ELR (cell line): ENCODE data around the gene ECE2.
A peak's percentile ranks its signal among the peaks of the same experiment; 100 is the strongest.

Source experiments
- DNase-seq: peaks from one replicate; pipeline ENCODE4 v3.0.0-alpha.2; 2015; ENCODE audit warnings: low read depth

The ECE2 gene

DNA sequence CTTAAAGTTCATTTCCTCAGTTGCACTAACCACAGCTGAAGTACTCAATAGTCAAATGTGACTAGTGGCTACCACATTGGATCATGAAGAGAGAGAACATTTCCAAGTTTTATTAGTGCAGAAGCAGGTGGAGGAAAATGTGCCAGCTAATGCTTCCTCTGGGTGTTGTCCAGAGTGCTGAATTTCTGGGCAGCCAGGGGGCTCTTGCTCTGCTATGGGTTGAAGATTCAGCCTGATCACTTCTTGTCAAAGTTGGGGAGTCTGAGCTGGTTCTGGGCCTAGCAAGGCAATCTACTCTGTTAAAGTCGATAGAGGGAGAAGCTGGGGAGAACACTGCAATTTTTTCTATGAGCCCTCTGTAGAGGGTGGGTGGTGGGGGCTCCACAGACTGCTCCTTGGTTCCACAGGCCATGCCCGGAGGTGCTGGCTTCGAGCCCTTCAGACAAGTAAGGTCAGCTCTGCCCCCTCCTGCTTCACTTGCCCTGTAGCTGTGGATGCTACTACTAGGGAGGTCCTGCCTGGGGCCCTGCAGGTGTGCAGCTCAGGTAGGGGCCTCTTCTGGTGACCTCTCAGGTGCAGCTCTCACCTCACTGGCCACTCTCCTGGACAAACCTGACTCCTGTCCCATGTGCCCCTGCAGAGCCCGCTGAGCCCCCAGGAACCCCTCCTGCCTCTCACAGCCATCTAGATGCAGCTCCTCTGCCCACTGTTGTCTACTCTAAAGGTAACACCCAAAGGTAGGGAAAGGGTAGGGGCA, 35.3 kb upstream of the ECE2 start:
- DNase-seq, result peak; percentile 52

DNA sequence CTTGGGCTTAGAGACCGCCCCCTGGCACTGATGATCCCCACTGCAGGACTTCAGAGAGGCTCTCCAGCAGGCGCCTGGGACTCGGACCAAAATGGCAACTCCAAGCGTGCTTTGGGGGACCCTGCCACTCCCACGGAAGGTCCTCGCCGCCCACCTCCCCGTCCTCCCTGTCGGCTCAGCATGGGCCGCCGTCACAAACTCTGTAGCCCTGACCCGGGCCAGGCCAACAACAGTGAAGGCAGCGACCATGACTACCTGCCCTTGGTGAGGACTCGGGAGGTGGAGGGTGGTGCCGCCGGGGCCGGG, 34.7 kb upstream of the ECE2 start:
- DNase-seq, result no peak

DNA sequence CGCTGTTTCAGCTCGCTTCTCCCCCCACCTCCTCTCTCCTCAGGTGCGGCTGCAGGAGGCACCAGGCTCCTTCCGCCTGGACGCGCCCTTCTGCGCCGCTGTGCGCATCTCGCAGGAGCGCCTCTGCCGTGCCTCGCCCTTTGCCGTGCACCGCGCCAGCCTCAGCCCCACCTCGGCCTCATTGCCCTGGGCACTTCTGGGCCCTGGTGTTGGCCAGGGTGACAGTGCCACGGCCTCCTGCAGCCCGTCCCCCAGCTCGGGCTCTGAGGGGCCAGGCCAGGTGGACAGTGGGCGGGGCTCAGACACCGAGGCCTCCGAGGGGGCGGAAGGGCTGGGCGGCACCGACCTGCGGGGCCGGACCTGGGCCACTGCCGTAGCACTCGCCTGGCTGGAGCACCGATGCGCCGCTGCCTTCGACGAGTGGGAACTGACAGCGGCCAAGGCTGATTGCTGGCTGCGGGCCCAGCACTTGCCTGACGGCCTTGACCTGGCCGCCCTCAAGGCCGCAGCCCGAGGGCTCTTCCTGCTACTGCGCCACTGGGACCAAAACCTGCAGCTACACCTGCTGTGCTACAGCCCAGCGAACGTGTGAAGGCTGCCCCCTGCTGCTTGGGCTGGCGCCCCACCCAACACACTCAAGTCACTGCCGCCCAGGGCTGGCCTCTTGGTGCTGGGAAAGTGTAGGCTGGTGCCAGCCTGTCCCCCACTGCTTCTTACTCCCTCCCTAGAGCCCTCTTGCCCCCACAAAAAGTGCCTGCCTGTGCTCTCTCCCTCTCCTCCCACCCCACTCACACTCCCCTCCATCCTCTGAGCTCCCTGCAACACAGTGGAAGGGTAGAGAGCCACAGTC, 34.1 kb upstream of the ECE2 start:
- DNase-seq, result peak; percentile 43

DNA sequence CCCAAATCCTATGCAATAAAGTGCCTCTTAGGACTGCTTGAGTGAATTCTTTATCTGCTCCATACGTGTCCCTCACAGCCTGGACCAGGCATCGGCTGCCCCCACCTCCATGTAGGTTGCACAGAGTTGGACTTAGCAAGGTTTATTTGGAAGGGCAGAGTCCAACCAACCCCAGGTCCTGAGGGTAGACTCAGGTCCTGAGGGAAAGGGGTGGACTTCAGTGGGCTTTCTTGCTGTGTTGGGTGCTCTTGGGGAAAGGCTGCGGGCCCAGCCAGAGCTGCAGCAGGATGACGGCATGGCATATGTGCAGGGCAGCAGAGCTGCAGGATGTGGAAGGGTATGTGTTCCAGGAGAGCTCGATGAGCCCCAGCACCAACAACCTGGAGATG, 33.5 kb upstream of the ECE2 start:
- DNase-seq, result no peak

DNA sequence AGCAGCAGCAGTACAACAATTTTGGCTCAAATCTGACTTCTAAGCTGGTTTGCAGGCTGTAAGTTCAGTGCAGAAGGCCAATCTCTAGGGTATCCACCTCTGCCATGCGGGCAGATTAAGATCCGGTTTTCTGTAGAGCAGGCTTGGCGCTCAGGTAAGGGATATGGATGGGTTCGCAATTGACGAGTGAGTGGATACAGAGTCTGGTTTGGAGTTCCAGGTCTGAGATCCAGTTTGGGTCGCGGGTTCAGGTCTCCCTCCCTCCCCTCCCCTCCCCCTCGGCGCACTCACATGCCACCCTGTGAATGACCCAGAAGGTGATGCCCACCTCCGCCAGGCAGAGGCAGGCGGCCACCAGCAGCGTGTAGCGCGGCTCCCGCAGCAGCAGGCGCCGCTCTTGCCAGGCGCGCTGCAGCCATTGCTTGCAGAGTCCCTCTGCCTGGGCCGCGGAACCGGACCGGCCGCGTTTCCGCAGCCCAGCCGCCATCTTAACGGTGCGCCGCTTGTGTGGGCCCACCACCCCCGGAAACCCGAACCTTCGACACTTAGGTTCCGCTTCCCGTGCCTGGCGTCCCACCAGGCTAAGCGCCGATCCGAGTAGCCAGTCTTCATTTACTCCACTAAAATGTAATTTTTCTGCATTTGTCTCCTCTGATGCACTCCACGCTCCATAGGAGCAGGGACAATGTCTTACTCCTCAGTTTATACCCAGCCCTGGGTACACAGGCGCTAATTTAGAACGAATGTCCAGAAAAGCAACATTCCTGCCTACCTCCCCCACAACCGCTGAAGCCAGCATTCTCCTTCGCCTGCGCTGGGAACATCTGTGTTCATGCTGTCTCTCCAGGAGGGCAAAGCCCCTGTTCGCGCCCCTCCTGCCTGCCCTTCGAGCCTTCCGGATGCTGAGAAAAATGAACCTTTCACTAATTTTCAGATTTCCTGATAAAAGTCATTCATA, 27.1 kb upstream of the ECE2 start, which contains the start of gene ALG3:
TSS of gene ALG3 (minus strand) at position 509 of the 958 bp plus-strand sequence. CDS start at position 487, 22 bp downstream.
- DNase-seq, result peak; percentile 94

DNA sequence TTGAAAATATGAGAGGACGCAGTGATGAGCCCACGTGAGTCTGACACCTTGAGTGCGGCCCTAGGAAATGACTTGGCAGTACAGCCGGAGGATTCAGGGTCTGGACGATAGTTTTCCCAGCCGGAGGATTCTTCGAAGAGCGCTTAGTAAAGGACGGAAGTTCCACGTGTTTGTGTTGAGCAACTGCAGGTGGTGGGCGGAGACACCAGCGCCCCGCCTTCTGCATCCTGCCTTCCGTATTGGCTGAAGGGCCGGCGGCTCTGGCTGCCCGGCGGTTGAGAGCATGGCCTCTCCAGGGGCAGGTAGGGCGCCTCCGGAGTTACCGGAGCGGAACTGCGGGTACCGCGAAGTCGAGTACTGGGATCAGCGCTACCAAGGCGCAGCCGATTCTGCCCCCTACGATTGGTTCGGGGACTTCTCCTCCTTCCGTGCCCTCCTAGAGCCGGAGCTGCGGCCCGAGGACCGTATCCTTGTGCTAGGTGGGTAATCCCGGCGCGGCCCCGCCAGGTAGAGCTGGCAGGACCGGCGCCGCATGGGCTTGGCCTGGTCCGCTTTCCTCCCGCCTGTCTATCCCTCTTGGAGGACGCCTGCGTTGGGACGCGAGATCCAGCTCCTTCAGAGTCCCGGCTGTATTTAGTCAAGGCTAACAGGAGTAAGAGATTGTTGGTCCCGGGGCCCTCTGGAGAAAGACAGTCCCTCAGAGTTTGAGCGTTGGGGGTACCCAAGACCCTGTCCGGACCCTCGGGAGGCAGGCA, 26.2 kb upstream of the ECE2 start, which contains the start of gene EEF1AKMT4:
TSS of gene EEF1AKMT4 (plus strand) at position 261 of the 755 bp plus-strand sequence. CDS start at position 284, 23 bp downstream.
- peak; percentile 99 for DNase-seq

DNA sequence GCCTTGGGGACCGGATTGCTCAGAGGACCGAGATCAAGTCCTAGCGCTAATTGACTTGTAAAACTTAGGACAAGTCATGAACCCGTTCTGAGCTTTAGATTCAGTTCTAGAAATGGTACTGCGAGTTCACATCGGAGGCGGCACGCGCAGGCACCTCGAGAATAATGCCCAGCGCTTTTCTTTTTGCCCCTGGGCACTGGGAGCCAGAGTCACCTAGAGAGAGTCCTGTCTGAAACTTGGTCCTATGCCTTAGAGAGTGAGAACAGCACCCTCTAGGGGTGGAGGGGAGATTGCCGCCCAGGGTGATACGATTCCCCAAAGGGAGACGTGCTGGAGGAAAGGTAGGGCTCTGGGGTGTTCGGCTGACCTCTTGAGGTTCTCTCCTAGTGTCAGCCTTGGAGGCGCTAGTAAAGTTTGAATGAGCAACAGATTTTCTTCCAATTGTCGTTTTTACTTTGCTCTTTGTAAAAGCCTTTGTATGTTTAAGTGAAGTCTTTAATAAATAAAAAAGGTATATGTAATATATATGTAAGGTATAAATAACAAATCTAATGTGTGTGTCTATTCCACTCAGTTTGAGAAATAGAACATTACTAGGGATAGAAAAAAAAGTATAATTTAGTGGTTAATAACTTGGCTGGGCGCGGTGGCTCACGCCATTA, 25.5 kb upstream of the ECE2 start:
- peak; percentile 93 for DNase-seq

DNA sequence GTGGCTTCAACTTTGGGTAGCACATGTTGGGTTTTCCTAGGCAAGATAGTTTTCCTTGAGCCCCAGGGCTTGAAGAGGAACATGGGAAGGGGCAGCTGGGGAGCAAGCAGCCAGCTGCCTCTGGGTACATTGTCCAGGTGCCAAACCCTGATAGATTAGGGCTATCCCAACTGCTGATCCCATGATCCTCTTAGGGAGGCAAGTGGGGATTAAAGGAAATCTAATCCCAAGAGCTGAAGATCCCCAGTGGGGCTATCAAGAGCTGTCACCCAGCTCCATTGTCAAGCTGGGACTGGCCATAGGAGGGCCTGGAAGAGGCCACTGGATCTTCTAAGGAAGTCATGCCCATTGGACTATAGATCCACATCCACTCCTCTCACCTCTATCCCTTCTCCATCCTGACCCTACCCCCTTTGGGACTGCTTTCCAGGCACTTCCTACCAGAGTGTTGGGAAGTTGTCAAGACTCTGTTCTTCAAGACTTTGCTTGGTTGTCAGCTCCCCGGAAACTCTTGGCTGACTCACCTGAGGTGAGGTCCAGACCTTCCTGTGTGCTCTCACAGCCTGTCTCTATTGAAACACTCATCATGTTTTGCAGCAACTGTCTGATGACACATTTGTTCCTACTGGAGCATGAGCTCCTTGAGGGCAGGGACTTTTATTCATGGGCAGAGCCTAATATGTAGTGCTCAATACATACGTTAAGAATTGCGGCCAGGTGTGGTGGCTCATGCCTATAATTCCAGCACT, 20.4 kb upstream of the ECE2 start:
- DNase-seq, result peak; percentile 46

DNA sequence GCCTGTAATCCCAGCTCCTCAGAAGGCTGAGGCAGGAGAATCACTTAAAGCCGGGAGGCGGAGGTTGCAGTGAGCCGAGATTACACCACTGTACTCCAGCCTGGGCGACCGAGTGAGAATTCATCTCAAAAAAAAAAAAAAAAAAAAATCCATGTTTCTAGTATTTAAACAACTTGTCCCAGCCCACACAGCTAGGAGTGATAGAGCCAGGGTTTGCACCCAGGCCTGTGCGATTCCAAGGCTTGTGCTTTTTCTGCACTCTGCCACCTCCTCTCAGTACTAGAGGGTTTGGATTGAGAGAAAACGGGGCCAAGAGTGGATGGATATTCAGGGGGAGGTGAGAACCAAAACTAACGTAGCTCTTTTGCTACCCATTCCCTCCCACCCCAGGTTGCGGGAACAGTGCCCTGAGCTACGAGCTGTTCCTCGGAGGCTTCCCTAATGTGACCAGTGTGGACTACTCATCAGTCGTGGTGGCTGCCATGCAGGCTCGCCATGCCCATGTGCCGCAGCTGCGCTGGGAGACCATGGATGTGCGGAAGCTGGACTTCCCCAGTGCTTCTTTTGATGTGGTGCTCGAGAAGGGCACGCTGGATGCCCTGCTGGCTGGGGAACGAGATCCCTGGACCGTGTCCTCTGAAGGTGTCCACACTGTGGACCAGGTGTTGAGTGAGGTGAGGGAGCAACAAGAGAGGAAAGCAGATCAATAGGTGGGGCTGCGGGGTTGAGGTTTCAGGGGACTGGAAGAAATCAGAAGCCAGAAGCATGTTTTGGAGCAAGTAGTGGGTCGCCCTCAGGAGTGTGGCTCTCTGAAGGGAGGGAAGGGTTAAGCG, 18.5 kb upstream of the ECE2 start:
- no peak for DNase-seq

DNA sequence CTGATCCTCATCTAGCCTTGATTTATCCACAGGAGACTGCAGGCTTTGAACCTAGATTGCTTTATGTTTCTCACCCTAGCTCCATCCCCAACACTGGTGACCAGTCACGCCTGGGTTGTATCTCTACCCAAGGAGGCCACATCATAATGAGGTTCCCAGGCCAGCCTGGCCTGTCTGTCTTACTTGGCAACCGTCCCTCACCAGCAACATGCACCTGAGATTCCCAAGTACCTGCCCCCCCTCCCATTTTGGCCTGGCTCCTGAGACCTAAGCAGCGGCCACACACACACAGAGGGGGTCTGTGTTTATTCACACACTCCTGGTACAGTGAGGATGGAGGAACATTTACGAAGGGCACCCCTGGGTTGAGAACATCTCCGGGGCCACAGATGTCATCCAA, 16.9 kb upstream of the ECE2 start:
- no peak for DNase-seq

DNA sequence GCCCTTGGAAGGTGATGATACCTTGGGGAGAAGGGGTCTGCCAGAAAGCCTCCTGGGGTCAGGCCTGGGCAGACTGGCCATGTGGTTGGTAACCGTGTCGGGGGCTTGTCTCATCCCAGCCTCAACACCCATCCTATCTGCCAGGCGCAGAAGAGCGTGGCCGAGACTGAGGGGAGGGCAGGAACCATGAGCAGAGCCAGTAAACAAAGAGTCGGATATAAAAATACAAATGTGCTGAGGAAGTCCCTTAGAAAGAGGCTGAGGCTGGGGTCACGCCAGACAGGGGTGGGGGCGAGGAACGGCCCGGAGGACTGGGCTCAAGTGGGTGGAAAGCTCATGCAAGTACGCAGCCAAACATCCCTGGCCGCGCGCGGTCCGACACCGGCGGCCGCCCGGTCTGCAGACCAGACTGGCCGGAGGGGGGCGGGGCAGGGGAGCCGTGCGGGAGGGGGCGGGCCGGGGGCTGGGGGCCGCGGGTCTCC, 16.4 kb upstream of the ECE2 start:
- no peak for DNase-seq

DNA sequence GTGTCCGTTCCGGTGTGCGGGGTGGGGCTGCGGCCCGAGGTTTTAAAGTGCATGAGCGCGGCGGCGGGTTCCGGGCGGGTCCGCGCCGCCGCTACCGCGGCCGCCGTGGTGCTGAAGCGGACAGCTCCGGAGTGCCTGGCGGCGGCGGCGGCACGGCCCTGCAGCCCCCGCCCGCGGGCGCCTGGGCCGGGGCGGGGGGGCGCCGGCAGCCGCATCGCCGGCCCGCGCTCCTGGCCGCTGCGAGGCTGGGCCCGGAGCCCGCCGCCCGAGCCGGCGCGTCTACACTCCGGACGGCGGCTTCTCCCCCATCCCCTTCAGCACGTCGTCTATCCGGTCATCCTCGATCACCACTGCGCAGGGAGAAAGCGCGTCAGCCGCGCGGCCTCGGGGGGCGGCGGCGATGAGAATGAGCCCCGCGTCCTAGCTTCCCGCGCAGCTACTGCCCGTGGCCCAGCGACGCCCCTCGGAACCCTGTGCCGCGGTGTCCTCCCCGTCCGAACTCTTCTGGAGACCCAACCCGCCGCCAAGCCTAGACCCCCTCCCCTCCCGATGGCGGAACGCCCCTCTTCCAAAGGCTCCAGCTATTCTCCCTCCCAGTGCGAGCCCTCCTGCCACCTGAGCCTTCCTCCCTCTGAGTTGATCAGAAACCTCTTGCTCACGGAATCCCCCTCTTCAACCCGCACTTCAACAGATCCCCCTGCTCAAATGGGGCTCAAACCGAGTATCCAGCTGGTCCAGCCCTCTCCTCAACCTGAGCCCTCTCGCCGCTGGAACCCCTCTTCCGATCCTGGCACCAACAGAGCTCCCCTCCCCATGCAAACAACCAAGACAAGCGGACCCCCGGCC, 15.7 kb upstream of the ECE2 start:
- peak; percentile 61 for DNase-seq

DNA sequence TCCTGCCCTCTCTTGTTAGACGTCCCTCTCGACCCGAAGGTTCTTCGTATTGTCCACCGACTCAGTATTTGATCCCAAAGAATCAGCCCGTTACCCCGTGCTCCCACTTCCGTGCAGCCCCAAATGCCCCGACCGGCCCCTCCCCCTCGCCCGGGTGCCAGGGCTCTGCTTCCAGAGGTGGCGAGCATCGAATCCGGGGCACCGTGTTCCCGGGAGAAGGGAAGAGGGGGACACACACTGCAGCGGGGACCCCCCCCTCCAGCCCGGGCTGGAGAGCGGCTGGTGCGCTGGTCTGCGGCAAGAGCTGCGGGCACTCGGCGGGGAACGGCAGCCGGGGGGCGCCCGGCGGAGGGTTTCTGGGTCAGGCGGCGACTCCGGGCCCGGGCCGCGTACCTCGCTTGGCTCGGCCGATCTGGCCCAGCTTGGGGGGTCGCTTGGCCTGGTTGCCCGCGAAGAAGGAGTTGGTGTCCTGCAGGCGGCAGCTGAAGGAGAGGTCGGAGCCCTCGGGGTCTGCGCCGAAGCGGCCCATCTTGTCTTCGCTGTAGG, 15.0 kb upstream of the ECE2 start:
- DNase-seq, result no peak

DNA sequence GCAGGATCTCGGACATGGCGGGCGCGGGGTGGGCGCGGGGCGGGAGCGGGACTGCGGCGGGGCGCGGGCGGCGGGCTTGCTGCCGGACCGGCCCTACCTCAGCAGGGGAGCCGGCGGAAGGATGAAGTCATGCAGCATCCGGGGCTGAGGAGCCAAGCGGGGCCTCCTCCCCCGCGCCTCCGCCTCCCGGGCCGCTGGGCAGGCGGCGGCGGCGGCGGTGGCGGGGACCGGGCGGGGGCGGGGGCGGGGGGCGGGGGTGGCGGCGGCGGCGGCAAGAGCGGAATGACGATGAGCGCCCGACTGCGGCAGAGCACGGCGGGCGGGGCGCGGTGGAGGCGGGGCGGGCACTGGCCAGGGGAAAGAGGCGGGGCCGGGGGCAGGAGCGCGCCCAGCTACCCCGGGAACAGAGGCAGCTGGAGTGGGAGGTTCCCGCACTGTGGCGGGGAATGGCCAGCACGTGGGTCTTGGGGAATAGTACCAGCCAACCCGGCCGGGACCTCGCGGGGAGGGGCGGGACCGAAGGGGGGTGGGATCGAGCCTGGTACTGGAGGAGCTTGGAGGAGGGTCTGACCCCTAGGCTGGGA, 14.5 kb upstream of the ECE2 start, which contains the start of gene CAMK2N2:
TSS of gene CAMK2N2 (minus strand) at position 284 of the 584 bp plus-strand sequence. CDS start at position 16, 268 bp downstream.
- peak; percentile 78 for DNase-seq

DNA sequence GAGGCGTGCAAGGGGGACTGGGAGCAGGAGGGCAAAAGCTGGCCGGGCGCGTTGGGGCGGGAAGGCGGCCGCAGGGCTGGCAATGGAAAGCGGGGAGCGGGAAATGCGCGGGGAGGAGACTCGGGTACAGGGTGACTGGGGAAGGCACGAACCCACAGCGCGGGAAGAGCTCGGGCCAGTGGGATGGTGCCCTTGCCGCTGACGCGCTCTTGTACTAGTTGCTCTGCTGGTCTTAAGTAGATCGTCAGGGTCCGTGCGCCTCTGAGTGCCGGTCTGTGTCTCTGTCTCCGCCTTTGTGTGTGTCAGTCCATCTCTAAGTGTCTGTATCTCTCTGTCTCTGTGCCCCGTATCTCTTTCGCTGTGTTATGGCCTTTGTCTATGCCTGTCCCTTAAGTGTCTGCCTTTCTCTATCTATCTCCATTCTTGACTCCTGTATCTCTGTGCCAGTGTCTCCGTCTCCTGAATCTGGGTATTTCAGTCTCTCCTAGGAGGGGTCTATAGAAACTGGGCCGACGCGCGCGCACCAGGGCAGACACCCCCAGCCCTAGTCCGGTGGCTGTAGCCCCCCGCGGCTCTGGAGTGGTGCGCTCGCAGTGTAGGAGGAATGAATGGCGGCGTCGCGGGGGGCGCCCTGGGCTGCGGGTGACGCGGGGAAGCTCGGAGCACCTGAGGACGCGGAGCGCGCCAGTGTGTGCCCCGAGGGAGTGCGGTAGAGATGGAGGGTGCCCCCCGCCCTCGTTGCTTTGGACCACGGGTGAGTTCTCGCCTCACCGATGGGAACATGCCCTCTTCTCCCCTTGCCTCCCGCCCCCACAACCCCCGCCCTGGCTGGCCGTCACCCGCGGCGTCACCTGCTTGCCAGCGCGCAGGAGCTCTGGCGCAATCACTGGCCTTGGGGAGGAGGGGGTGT, 13.7 kb upstream of the ECE2 start:
- DNase-seq, result peak; percentile 64

DNA sequence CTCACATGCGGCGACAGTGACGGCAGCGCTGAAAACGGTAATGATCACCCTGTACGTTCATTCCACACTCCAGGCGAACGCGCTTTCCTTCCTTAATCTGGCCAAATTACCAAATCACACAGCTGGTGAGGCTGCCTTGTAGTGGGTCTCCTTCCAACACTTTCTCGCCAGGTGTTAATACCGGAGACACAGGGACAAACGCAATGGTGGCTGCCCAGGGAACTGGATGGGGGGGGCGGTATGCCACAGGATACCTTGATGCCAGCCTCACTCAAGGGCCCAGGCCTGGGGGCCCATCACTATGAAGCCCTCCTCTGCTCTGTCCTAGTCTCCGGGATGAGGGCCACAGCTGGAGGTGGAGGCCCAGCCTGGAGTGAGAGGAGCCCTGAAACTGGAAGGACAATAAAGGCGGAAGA, 13.1 kb upstream of the ECE2 start:
- DNase-seq, result no peak
